Prostate gland (tissue), 2 donors: ENCODE measurements around the gene ARMH2.

ENCODE experiments used
- POLR2A ChIP-seq: fragments of 450-650 bp; IDR thresholded peaks from one replicate; pipeline ENCODE4 v1.6.1; 2016; ENCODE audit warnings: antibody characterized with exemption, mild to moderate bottlenecking
- POLR2AphosphoS5 ChIP-seq: sonication (generic); formaldehyde crosslinking; IDR thresholded peaks from one replicate; pipeline ENCODE4 v1.6.1; 2017; ENCODE audit warnings: antibody characterized with exemption
- TF ChIP-seq, protein P1 (sequence below), 4 experiments: fragments of 200-600 bp in 2 of 4; fragments of 450-650 bp in 2 of 4; sonication (generic) in 2 of 4; IDR thresholded peaks; 1 replicate in 3 of 4; 2 replicates in 1 of 4; pipeline ENCODE4 v1.5.1; 2016 to 2019; ENCODE audit warnings: antibody characterized with exemption in 4 of 4, mild to moderate bottlenecking in 2 of 4, moderate library complexity in 2 of 4

DNA sequence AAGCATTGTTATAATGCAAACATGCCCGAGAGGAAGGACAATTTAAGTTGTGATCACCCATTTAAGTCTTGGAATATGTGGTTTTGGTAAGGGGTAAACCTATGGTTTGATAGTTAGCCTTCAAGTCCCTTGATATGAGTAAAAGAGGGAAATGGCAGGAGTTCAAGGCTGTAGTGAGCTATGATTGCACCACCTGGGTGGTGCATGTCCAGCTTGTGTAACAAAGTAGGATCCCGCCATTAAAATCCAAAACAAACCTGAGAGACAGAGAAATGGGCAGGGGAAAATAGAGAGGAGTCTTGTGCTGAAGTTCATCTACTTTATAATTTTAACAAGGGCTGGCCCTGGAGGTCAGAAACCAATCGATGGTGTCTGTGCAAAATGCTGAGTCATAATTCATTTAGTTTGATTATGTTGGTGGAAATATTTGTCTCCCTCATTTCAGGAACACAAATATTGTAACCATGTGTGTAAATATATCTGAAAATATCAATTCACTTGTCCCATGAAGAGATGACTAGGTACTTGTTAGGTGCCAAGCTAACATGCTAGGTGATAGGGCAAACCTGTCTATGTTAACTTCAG is 23.2 kb upstream of the ARMH2 start:
- no peak for TF ChIP-seq POLR2A
- TF ChIP-seq, protein P1, sequence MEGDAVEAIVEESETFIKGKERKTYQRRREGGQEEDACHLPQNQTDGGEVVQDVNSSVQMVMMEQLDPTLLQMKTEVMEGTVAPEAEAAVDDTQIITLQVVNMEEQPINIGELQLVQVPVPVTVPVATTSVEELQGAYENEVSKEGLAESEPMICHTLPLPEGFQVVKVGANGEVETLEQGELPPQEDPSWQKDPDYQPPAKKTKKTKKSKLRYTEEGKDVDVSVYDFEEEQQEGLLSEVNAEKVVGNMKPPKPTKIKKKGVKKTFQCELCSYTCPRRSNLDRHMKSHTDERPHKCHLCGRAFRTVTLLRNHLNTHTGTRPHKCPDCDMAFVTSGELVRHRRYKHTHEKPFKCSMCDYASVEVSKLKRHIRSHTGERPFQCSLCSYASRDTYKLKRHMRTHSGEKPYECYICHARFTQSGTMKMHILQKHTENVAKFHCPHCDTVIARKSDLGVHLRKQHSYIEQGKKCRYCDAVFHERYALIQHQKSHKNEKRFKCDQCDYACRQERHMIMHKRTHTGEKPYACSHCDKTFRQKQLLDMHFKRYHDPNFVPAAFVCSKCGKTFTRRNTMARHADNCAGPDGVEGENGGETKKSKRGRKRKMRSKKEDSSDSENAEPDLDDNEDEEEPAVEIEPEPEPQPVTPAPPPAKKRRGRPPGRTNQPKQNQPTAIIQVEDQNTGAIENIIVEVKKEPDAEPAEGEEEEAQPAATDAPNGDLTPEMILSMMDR (IDR thresholded peaks at IDR 0.05), result no peak
- no peak for TF ChIP-seq POLR2AphosphoS5
